GM12864 (cell line): ENCODE measurements around the gene SRC.

Experiments
- DNase-seq: peaks from one replicate; pipeline ENCODE4 v3.0.0-alpha.2; 2011; ENCODE audit warnings: low read depth
- H3K4me3 ChIP-seq: 2 replicates; pipeline ENCODE4 v1.5.1; 2011; ENCODE audit warnings: mild to moderate bottlenecking, low read depth, low read length, control low read depth
- TF ChIP-seq, protein P1 (sequence below): IDR thresholded peaks from 2 replicates; pipeline ENCODE4 v1.5.1; 2011; ENCODE audit warnings: low read depth, mild to moderate bottlenecking, moderate library complexity, low read length, control low read depth, inconsistent platforms; ENCODE audit errors: missing control alignments

The SRC gene

DNA sequence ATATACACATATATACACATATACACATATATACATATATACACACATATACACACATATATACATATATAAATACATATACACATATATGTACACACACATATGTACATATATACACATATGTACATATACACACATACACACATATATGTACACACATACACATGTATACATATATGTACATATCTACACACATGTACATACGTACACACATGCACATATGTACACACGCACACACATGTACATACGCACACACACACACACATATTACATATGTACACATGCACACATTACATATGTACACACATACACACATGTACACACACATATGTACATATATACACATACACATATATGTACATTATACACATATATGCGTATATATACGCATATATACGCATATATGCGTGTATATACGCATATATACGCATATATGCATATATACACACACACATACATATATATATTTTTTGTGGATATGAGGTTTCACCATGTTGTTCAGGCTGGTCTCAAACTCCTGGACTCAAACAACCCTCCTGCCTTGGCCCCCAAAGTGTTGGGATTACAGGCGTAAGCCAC is 27.2 kb downstream of the SRC start:
- H3K4me3 ChIP-seq = no peak overlapping the region
- TF ChIP-seq, protein P1, sequence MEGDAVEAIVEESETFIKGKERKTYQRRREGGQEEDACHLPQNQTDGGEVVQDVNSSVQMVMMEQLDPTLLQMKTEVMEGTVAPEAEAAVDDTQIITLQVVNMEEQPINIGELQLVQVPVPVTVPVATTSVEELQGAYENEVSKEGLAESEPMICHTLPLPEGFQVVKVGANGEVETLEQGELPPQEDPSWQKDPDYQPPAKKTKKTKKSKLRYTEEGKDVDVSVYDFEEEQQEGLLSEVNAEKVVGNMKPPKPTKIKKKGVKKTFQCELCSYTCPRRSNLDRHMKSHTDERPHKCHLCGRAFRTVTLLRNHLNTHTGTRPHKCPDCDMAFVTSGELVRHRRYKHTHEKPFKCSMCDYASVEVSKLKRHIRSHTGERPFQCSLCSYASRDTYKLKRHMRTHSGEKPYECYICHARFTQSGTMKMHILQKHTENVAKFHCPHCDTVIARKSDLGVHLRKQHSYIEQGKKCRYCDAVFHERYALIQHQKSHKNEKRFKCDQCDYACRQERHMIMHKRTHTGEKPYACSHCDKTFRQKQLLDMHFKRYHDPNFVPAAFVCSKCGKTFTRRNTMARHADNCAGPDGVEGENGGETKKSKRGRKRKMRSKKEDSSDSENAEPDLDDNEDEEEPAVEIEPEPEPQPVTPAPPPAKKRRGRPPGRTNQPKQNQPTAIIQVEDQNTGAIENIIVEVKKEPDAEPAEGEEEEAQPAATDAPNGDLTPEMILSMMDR = no peak
- no peak for DNase-seq

DNA sequence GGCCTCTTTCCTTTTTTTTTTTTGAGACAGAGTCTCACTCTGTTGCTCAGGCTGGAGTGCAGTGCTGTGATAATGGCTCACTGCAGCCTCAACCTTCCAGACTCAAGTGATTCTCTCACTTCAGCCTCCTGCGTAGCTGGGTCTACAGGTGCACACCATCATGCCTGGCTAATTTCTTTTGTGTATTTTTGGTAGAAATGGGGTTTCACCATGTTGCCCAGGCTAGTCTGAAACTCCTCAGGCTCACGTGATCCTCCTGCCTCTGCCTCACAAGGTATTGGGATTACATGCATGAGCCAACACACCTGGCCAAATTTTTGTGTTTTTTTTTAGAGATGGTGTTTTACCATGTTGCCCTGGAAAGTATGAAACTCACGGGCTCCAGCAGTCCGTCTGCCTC is 29.3 kb downstream of the SRC start:
- TF ChIP-seq, protein P1 = no peak
- no peak overlapping the region for H3K4me3 ChIP-seq
- peak; percentile 89 for DNase-seq

DNA sequence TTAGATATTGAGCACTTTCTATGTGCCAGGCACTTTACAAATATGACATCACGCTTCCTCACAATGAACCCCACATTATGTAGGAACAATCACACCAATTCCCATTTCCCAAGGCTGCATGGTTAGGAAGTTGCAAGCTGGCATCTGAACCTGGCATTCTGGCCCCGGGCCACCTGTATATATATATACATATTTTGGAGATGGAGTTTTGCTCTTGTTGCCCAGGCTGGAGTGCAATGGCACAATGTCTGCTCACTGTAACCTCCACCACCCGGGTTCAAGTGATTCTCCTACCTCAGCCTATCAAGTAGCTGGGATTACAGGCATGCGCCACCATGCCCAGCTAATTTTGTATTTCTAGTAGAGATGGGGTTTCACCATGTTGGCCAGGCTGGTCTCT is 30.4 kb downstream of the SRC start:
- H3K4me3 ChIP-seq = no peak overlapping the region
- TF ChIP-seq, protein P1 = no peak
- DNase-seq = no peak

DNA sequence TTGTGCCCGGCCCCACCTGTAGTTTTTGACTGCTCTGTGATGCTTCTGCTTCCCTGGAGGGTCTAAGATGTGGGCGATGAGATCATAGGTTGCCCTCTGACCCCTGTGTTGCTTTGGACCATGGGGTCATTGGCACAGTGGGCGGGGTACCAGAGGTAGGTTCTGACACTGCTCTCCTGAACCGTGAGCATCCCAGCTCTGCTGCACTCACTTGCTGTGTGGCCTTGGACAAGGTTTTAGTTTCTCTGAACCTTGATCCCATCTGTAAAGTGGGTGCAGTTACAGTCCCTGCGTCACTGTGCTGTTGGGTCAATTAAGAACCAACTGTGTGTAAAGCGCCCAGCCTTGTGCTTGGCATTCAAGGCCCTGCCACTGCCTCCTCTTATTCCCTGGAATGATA is 30.9 kb downstream of the SRC start:
- no peak overlapping the region for H3K4me3 ChIP-seq
- TF ChIP-seq, protein P1 = no peak

DNA sequence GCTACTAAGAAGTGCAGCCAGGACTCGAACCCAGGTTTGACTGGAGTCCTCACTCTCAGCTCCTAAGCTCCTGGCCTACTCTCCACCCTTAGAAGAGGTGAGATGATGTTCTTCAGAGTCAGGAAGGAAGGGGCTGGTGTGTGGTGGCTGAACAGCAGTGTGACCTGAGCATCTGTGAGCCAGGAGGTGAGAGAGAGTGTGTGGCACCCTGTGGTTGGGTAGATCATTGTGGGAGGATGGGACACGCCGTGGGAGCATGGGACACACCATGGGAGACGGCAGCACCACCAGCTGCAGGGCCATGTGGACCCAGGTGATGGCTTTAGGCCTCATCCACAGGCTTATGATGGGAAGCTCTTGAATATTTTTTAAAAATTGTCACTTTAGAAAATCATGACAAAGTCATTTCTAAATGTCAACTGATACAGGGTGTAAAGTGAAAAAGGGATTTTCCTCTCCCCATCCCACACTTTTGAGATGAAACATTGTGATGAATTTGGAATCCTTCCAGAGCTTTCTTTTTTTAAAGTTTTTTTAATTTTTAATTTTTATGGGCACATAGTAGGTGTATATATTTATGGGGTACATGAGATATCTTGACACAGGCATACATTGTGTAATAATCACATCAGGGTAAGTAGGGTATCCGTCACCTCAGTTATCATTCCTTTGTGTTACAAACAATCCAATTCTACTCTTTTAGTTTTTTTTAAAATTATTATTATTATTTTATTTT is 31.6 kb downstream of the SRC start:
- TF ChIP-seq, protein P1 = no peak
- H3K4me3 ChIP-seq = no peak overlapping the region
- no peak for DNase-seq

More for the DNA sequence above, 30.9 kb downstream of the SRC start:
- DNase-seq = no peak

DNA sequence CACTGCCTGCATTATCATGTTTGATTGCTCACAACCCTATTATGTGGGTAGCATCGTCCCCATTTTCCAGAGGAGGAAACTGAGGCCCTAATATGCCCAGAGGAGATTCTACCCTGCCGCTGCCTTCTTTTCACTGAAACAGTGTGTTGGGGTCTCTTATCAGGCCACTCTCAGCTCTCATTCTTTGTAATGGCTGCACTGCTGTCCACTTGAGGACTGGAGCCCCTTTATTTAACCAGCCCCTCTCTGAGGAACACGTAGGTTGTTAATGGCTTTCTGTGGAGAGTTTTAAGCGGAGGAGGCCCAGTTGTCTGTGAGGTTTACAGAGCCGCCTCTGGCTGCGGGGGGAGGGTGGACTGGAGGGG is 32.5 kb downstream of the SRC start:
- DNase-seq = no peak
- TF ChIP-seq, protein P1 = no peak
- no peak overlapping the region for H3K4me3 ChIP-seq
